GM12878 (cell line): ENCODE results near the gene B3GNT9.

Experiments used
- CHD4 ChIP-seq: fragments of 200-600 bp; sonication (generic); IDR thresholded peaks from 2 replicates; pipeline ENCODE4 v1.6.1; 2016; ENCODE audit warnings: mild to moderate bottlenecking
- EP300 ChIP-seq, 2 experiments: fragments of 150-350 bp in 1 of 2; IDR thresholded peaks; 2 replicates each; pipeline ENCODE4 v1.6.1; 2011 to 2012; ENCODE audit warnings: low read depth in 2 of 2, low read length in 2 of 2, borderline replicate concordance in 1 of 2, improper control_type of control experiment in 1 of 2, inconsistent platforms in 1 of 2; ENCODE audit not compliant: control insufficient read depth in 1 of 2
- SRF ChIP-seq, 2 experiments: IDR thresholded peaks; 2 replicates each; pipeline ENCODE4 v1.6.1; 2011; ENCODE audit warnings: low read depth in 2 of 2, low read length in 2 of 2, mild to moderate bottlenecking in 1 of 2, moderate library complexity in 1 of 2
- TF ChIP-seq, protein P1 (sequence below), 3 experiments: IDR thresholded peaks in 2 of 3; conservative IDR thresholded peaks in 1 of 3; 2 replicates each; pipeline ENCODE4 v1.5.1; 2011; ENCODE audit warnings: low read depth in 3 of 3, low read length in 3 of 3, mild to moderate bottlenecking in 3 of 3, control low read depth in 2 of 3, moderate library complexity in 2 of 3, inconsistent platforms in 1 of 3, mixed read lengths in 1 of 3; ENCODE audit not compliant: control insufficient read depth in 2 of 3, insufficient read depth in 1 of 3; ENCODE audit errors: extremely low read depth in 1 of 3

DNA sequence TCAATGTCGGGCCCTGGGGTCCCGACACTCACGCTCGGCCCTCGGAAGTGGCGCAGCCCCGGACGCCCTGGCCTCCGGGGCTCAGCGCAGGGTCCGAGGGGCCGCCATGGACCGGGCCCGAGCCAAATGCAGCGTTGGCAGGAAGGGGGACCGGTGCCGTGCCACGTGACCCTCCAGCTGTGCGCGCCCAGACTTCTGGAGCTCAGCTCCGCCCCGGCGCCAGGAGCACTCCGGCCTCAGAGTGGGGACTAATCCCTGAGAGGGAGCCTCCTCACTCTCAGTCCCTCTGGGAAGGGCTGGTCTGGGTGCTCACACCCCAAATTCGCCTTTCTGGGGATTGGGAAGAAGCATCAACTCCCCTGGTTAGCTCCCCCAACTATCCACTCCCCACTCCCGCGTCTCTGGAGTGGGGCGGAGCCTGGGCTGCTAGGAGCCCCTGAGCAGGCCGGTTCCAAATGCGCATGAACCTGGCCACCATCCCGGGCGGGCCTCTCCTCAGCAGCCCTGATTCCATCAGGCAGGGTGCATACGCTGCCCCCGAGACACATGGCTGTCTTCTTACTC lies at the start of gene B3GNT9:
- TF ChIP-seq CHD4 (no peak), EP300 (IDR thresholded peaks at IDR 0.05; ENCODE audit: borderline replicate concordance in 1 of 2, control insufficient read depth in 1 of 2, low read depth in 2 of 2, low read length in 2 of 2) (no peak), SRF (IDR thresholded peaks at IDR 0.05; ENCODE audit: low read depth in 2 of 2, low read length in 2 of 2) (no peak)
- TF ChIP-seq, protein P1, sequence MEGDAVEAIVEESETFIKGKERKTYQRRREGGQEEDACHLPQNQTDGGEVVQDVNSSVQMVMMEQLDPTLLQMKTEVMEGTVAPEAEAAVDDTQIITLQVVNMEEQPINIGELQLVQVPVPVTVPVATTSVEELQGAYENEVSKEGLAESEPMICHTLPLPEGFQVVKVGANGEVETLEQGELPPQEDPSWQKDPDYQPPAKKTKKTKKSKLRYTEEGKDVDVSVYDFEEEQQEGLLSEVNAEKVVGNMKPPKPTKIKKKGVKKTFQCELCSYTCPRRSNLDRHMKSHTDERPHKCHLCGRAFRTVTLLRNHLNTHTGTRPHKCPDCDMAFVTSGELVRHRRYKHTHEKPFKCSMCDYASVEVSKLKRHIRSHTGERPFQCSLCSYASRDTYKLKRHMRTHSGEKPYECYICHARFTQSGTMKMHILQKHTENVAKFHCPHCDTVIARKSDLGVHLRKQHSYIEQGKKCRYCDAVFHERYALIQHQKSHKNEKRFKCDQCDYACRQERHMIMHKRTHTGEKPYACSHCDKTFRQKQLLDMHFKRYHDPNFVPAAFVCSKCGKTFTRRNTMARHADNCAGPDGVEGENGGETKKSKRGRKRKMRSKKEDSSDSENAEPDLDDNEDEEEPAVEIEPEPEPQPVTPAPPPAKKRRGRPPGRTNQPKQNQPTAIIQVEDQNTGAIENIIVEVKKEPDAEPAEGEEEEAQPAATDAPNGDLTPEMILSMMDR (IDR thresholded peaks at IDR 0.05 in 2 of 3, conservative IDR thresholded peaks at IDR 0.05 in 1 of 3; ENCODE audit: control insufficient read depth in 2 of 3, extremely low read depth in 1 of 3, insufficient read depth in 1 of 3, low read depth in 3 of 3, low read length in 3 of 3), result no peak
